ENCODE results near the gene LRMDA.

The LRMDA gene

GRCh38 chr10:75772153-75772887 is 340.9 kb downstream of the LRMDA start:
- Histone ChIP-seq H2AK5ac (ENCODE audit: low read length) (no peak overlapping the region), H3K4me1 (ENCODE audit: control insufficient read depth, low read depth, low read length) (no peaks in the 10 kb centered on the region), H2BK15ac (replicated peaks; ENCODE audit: low read depth) (no peak overlapping the region), H4K5ac (ENCODE audit: low read length) (no peak overlapping the region), H3K18ac (ENCODE audit: low read length) (no peak overlapping the region), H3K79me1 (ENCODE audit: low read length) (no peaks in the 10 kb centered on the region), H3K9ac (ENCODE audit: low read length) (no peak overlapping the region), H3K23ac (ENCODE audit: low read length) (no peak overlapping the region), H3K56ac (ENCODE audit: low read length) (no peak overlapping the region), H3K27me3 (ENCODE audit: insufficient read depth, low read length, poor library complexity) (no peaks in the 10 kb centered on the region), H3K4ac (ENCODE audit: low read depth, low read length) (no peak overlapping the region), H3K4me2 (ENCODE audit: low read length) (no peak overlapping the region), H3K79me2 (ENCODE audit: control insufficient read depth, insufficient read depth, low read length) (no peaks in the 10 kb centered on the region), H3K4me3 (ENCODE audit: low read length) (no peak overlapping the region), H3K27ac (ENCODE audit: low read depth, low read length) (no peak overlapping the region), H2BK120ac (ENCODE audit: low read depth, low read length) (no peak overlapping the region), H3K36me3 (ENCODE audit: control insufficient read depth, insufficient read depth, low read length) (no peaks in the 10 kb centered on the region), H4K8ac (ENCODE audit: low read depth, low read length) (no peak overlapping the region), H2BK5ac (ENCODE audit: low read length) (no peak overlapping the region)
- no CpG with 5 or more reads among the region's 8 CpGs for WGBS (ENCODE audit: extremely low coverage, insufficient coverage, low lambda C conversion rate)
- DNase-seq = no peak

- H3K79me2 ChIP-seq (ENCODE audit: control insufficient read depth, insufficient read depth, low read length) = no peaks in the 10 kb centered on the region
- no peak overlapping the region for H3K27ac ChIP-seq (ENCODE audit: low read depth, low read length)
- no peaks in the 10 kb centered on the region for H3K4me1 ChIP-seq (ENCODE audit: control insufficient read depth, low read depth, low read length)
- H3K9ac ChIP-seq (ENCODE audit: low read length) = no peak overlapping the region
- H3K56ac ChIP-seq (ENCODE audit: low read length) = no peak overlapping the region
- no peak overlapping the region for H4K8ac ChIP-seq (ENCODE audit: low read depth, low read length)
- no peak overlapping the region for H2AK5ac ChIP-seq (ENCODE audit: low read length)
- no peak overlapping the region for H3K4me2 ChIP-seq (ENCODE audit: low read length)
- H3K27me3 ChIP-seq (ENCODE audit: insufficient read depth, low read length, poor library complexity) = no peaks in the 10 kb centered on the region
- H2BK15ac ChIP-seq (replicated peaks; ENCODE audit: low read depth) = no peak overlapping the region
- no peak overlapping the region for H4K5ac ChIP-seq (ENCODE audit: low read length)
- no peak overlapping the region for H3K18ac ChIP-seq (ENCODE audit: low read length)
- H3K36me3 ChIP-seq (ENCODE audit: control insufficient read depth, insufficient read depth, low read length) = no peaks in the 10 kb centered on the region
- H2BK5ac ChIP-seq (ENCODE audit: low read length) = no peak overlapping the region
- no peak for DNase-seq
- H3K23ac ChIP-seq (ENCODE audit: low read length) = no peak overlapping the region
- no peak overlapping the region for H3K4ac ChIP-seq (ENCODE audit: low read depth, low read length)
- no peak overlapping the region for H3K4me3 ChIP-seq (ENCODE audit: low read length)
- H2BK120ac ChIP-seq (ENCODE audit: low read depth, low read length) = no peak overlapping the region
- WGBS (ENCODE audit: extremely low coverage, insufficient coverage, low lambda C conversion rate) = no CpG with 5 or more reads among the region's 5 CpGs
- no peaks in the 10 kb centered on the region for H3K79me1 ChIP-seq (ENCODE audit: low read length)
Observed at GRCh38 chr10:75773231-75773780, 341.9 kb downstream of the LRMDA start.

GRCh38 chr10:75773813-75774782 is 342.7 kb downstream of the LRMDA start:
- no peak overlapping the region for H4K8ac ChIP-seq (ENCODE audit: low read depth, low read length)
- no peaks in the 10 kb centered on the region for H3K36me3 ChIP-seq (ENCODE audit: control insufficient read depth, insufficient read depth, low read length)
- WGBS (ENCODE audit: extremely low coverage, insufficient coverage, low lambda C conversion rate) = no CpG with 5 or more reads among the region's 3 CpGs
- no peak overlapping the region for H4K5ac ChIP-seq (ENCODE audit: low read length)
- H3K79me2 ChIP-seq (ENCODE audit: control insufficient read depth, insufficient read depth, low read length) = no peaks in the 10 kb centered on the region
- H3K4me2 ChIP-seq (ENCODE audit: low read length) = no peak overlapping the region
- H2AK5ac ChIP-seq (ENCODE audit: low read length) = no peak overlapping the region
- H2BK5ac ChIP-seq (ENCODE audit: low read length) = no peak overlapping the region
- H3K4ac ChIP-seq (ENCODE audit: low read depth, low read length) = no peak overlapping the region
- H3K79me1 ChIP-seq (ENCODE audit: low read length) = no peaks in the 10 kb centered on the region
- DNase-seq = no peak
- H2BK15ac ChIP-seq (replicated peaks; ENCODE audit: low read depth) = no peak overlapping the region
- H3K23ac ChIP-seq (ENCODE audit: low read length) = no peak overlapping the region
- no peak overlapping the region for H2BK120ac ChIP-seq (ENCODE audit: low read depth, low read length)
- H3K27ac ChIP-seq (ENCODE audit: low read depth, low read length) = no peak overlapping the region
- H3K4me3 ChIP-seq (ENCODE audit: low read length) = no peak overlapping the region
- H3K4me1 ChIP-seq (ENCODE audit: control insufficient read depth, low read depth, low read length) = no peaks in the 10 kb centered on the region
- H3K56ac ChIP-seq (ENCODE audit: low read length) = no peak overlapping the region
- H3K27me3 ChIP-seq (ENCODE audit: insufficient read depth, low read length, poor library complexity) = no peaks in the 10 kb centered on the region
- no peak overlapping the region for H3K18ac ChIP-seq (ENCODE audit: low read length)
- H3K9ac ChIP-seq (ENCODE audit: low read length) = no peak overlapping the region

- H4K5ac ChIP-seq (ENCODE audit: low read length) = no peak overlapping the region
- H2BK120ac ChIP-seq (ENCODE audit: low read depth, low read length) = no peak overlapping the region
- H3K56ac ChIP-seq (ENCODE audit: low read length) = no peak overlapping the region
- WGBS (ENCODE audit: extremely low coverage, insufficient coverage, low lambda C conversion rate) = no CpG with 5 or more reads among the region's 6 CpGs
- no peaks in the 10 kb centered on the region for H3K4me1 ChIP-seq (ENCODE audit: control insufficient read depth, low read depth, low read length)
- H3K36me3 ChIP-seq (ENCODE audit: control insufficient read depth, insufficient read depth, low read length) = no peaks in the 10 kb centered on the region
- H3K27me3 ChIP-seq (ENCODE audit: insufficient read depth, low read length, poor library complexity) = no peaks in the 10 kb centered on the region
- no peaks in the 10 kb centered on the region for H3K79me2 ChIP-seq (ENCODE audit: control insufficient read depth, insufficient read depth, low read length)
- H3K23ac ChIP-seq (ENCODE audit: low read length) = no peak overlapping the region
- no peak overlapping the region for H4K8ac ChIP-seq (ENCODE audit: low read depth, low read length)
- H3K79me1 ChIP-seq (ENCODE audit: low read length) = no peaks in the 10 kb centered on the region
- H3K4me3 ChIP-seq (ENCODE audit: low read length) = no peak overlapping the region
- H3K9ac ChIP-seq (ENCODE audit: low read length) = no peak overlapping the region
- no peak for DNase-seq
- no peak overlapping the region for H3K18ac ChIP-seq (ENCODE audit: low read length)
- no peak overlapping the region for H3K4ac ChIP-seq (ENCODE audit: low read depth, low read length)
- no peak overlapping the region for H2AK5ac ChIP-seq (ENCODE audit: low read length)
- no peak overlapping the region for H3K27ac ChIP-seq (ENCODE audit: low read depth, low read length)
- no peak overlapping the region for H2BK15ac ChIP-seq (replicated peaks; ENCODE audit: low read depth)
- no peak overlapping the region for H2BK5ac ChIP-seq (ENCODE audit: low read length)
- H3K4me2 ChIP-seq (ENCODE audit: low read length) = no peak overlapping the region
Observed at GRCh38 chr10:75774783-75775490, 343.5 kb downstream of the LRMDA start.

- Histone ChIP-seq H3K56ac (ENCODE audit: low read length) (no peak overlapping the region), H3K4me2 (ENCODE audit: low read length) (no peak overlapping the region), H3K36me3 (ENCODE audit: control insufficient read depth, insufficient read depth, low read length) (no peaks in the 10 kb centered on the region), H3K4me3 (ENCODE audit: low read length) (no peak overlapping the region), H2BK5ac (ENCODE audit: low read length) (no peak overlapping the region), H3K79me1 (ENCODE audit: low read length) (no peaks in the 10 kb centered on the region), H3K4ac (ENCODE audit: low read depth, low read length) (no peak overlapping the region), H3K9ac (ENCODE audit: low read length) (no peak overlapping the region), H3K27me3 (ENCODE audit: insufficient read depth, low read length, poor library complexity) (no peaks in the 10 kb centered on the region), H3K4me1 (ENCODE audit: control insufficient read depth, low read depth, low read length) (no peaks in the 10 kb centered on the region), H2BK120ac (ENCODE audit: low read depth, low read length) (no peak overlapping the region), H3K23ac (ENCODE audit: low read length) (no peak overlapping the region), H4K8ac (ENCODE audit: low read depth, low read length) (no peak overlapping the region), H3K79me2 (ENCODE audit: control insufficient read depth, insufficient read depth, low read length) (no peaks in the 10 kb centered on the region), H2BK15ac (replicated peaks; ENCODE audit: low read depth) (no peak overlapping the region), H4K5ac (ENCODE audit: low read length) (no peak overlapping the region), H2AK5ac (ENCODE audit: low read length) (no peak overlapping the region), H3K18ac (ENCODE audit: low read length) (no peak overlapping the region), H3K27ac (ENCODE audit: low read depth, low read length) (no peak overlapping the region)
- WGBS (ENCODE audit: extremely low coverage, insufficient coverage, low lambda C conversion rate) = no CpG with 5 or more reads among the region's 9 CpGs
- DNase-seq = no peak
Observed at GRCh38 chr10:75776738-75777504, 345.5 kb downstream of the LRMDA start.
